ENCODE measurements around the gene HOXB6. TPM values are rescaled to one million over a fixed set of nuclear protein-coding genes. Genes with fewer than 3 reads are reported as not detected.

The HOXB6 gene
- total RNA-seq, 2 donors from 2014 or later, result 0.82 to 2.6 TPM

- Histone ChIP-seq H3K4me1 (peaks cover 0 to 8% of the 10 kb centered on the region in 2 donors), H3K9me3 (no peaks in the 10 kb centered on the region), H3K36me3 (no peaks in the 10 kb centered on the region), H3K4me3 (no peak overlapping the region), H3K27me3 (peaks cover 0 to 9% of the 10 kb centered on the region in 2 donors), H3K27ac (no peak overlapping the region)
- DNase-seq (ENCODE audit: low spot score), result no peak
- TF ChIP-seq, protein P1, sequence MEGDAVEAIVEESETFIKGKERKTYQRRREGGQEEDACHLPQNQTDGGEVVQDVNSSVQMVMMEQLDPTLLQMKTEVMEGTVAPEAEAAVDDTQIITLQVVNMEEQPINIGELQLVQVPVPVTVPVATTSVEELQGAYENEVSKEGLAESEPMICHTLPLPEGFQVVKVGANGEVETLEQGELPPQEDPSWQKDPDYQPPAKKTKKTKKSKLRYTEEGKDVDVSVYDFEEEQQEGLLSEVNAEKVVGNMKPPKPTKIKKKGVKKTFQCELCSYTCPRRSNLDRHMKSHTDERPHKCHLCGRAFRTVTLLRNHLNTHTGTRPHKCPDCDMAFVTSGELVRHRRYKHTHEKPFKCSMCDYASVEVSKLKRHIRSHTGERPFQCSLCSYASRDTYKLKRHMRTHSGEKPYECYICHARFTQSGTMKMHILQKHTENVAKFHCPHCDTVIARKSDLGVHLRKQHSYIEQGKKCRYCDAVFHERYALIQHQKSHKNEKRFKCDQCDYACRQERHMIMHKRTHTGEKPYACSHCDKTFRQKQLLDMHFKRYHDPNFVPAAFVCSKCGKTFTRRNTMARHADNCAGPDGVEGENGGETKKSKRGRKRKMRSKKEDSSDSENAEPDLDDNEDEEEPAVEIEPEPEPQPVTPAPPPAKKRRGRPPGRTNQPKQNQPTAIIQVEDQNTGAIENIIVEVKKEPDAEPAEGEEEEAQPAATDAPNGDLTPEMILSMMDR (IDR thresholded peaks at IDR 0.05), result no peak
Observed at GRCh38 chr17:48562934-48563333, 41.9 kb downstream of the HOXB6 start.

DNA sequence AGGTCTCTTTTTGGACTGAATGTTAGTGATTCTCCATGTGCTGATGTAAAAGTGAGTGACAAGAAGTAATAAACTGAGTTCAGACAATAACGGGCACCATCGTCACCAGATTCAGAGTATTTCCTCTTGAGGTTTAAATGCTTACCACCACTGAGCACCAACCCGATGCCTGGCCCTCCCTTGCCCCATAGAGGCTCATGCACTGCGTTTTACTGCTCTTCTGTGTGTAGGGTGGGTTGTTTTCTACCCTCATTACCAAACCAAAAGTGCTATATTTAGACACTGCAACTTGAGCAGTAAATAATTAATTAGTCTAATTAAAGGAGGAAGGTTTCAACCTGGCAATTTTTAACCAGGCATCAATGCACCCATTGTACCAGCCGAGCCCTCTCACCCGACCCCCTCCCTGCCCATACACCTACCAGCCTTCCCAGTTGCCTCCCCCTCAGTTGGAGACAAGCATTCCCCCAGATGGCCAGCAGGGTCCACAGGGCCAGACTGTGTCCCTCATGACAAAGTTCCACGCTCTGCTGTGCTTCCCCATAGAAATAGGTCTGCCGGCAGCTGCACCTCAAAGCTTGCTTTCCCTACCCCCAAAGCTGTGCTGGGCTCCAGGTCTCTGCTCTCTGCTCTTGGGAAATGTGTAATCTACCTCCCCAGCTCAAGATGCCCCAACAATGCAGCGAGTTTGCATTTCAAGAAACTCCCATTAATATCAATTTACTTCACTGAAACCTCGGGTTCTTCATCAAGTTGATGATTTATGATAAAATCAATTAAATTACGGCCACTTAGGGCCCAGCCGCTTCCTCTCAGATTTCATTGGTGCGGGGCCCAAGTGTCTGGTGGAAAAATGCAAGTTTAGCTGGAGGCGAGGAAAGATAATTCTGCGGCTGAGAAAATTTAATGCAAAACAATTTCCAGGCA, 42.6 kb downstream of the HOXB6 start:
- no peak overlapping the region for H3K4me3 ChIP-seq
- peaks cover 0 to 13% of the 10 kb centered on the region in 2 donors for H3K4me1 ChIP-seq
- no peak for DNase-seq (ENCODE audit: low spot score)
- H3K9me3 ChIP-seq, result no peaks in the 10 kb centered on the region
- H3K36me3 ChIP-seq, result no peaks in the 10 kb centered on the region
- TF ChIP-seq, protein P1 (IDR thresholded peaks at IDR 0.05), result no peak
- peaks cover 0 to 9% of the 10 kb centered on the region in 2 donors for H3K27me3 ChIP-seq
- no peak overlapping the region for H3K27ac ChIP-seq

GRCh38 chr17:48559840-48560817, 44.7 kb downstream of the HOXB6 start:
- peaks cover 0 to 11% of the 10 kb centered on the region in 2 donors for H3K27me3 ChIP-seq
- H3K4me1 ChIP-seq, result peaks cover 0 to 25% of the 10 kb centered on the region in 2 donors
- no peak for DNase-seq (ENCODE audit: low spot score)
- H3K27ac ChIP-seq, result no peak overlapping the region
- no peak overlapping the region for H3K4me3 ChIP-seq
- TF ChIP-seq, protein P1 (IDR thresholded peaks at IDR 0.05), result no peak
- H3K36me3 ChIP-seq, result no peaks in the 10 kb centered on the region
- H3K9me3 ChIP-seq, result no peaks in the 10 kb centered on the region

GRCh38 chr17:48559122-48559839, 45.5 kb downstream of the HOXB6 start:
- Histone ChIP-seq H3K27ac (no peak overlapping the region), H3K4me3 (no peak overlapping the region), H3K4me1 (peaks cover 0 to 24% of the 10 kb centered on the region in 2 donors), H3K36me3 (no peaks in the 10 kb centered on the region), H3K27me3 (peaks cover 0 to 10% of the 10 kb centered on the region in 2 donors), H3K9me3 (no peaks in the 10 kb centered on the region)
- TF ChIP-seq, protein P1 (IDR thresholded peaks at IDR 0.05), result no peak
- DNase-seq (ENCODE audit: low spot score), result no peak

DNA sequence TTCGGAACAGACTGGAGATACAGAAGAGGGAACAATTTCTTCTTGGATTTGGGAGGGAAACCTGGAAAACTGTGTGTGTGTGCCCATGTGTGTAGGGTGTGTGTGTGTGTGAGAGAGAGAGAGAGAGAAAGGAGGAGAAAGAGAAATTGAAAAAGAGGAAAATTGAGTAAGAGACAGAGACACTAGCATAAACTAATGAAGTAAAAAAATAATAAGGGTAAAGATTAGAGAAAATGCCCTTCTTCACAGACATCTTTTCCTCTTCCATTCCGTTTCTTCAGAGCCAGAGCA, 46.0 kb downstream of the HOXB6 start:
- TF ChIP-seq, protein P1 (IDR thresholded peaks at IDR 0.05), result no peak
- Histone ChIP-seq H3K9me3 (no peaks in the 10 kb centered on the region), H3K4me3 (no peak overlapping the region), H3K36me3 (no peaks in the 10 kb centered on the region), H3K27ac (no peak overlapping the region), H3K4me1 (peaks cover 0 to 22% of the 10 kb centered on the region in 2 donors), H3K27me3 (peaks cover 0 to 9% of the 10 kb centered on the region in 2 donors)
- no peak for DNase-seq (ENCODE audit: low spot score)

Measured in right atrium auricular region (tissue), 2 donors.